Stomach (tissue), 4 donors: Measurements from ENCODE around the gene GARS1.

Experiments
- CTCF ChIP-seq, 7 experiments: fragments of 450-650 bp in 4 of 7; fragments of 200-600 bp in 3 of 7; sonication (generic) in 3 of 7; IDR thresholded peaks; one replicate each; pipeline ENCODE4 v1.5.1; 2016 to 2019; ENCODE audit warnings: antibody characterized with exemption in 7 of 7, control low read depth in 2 of 7, mild to moderate bottlenecking in 1 of 7
- POLR2A ChIP-seq, 4 donors: fragments of 450-650 bp; IDR thresholded peaks; one replicate each; pipeline ENCODE4 v1.6.1; 2016; ENCODE audit warnings: antibody characterized with exemption in 4 of 4, control low read depth in 2 of 4, mild to moderate bottlenecking in 1 of 4, moderate library complexity in 1 of 4

- no peak for TF ChIP-seq POLR2A (IDR thresholded peaks at IDR 0.05)
- no peak for TF ChIP-seq CTCF (IDR thresholded peaks at IDR 0.05)
Measured at GRCh38 chr7:30598121-30598876, 3.6 kb downstream of the GARS1 start.
